PC-3 (cell line): Measurements from ENCODE around the gene DRAM2. TPM values are rescaled to one million over a fixed set of nuclear protein-coding genes. Genes with fewer than 3 reads are reported as not detected.
A peak's percentile ranks its signal among the peaks of the same experiment; 100 is the strongest.

Experiments used
- ATAC-seq: fragments of 200-7000 bp; cut with Tn5 transposase; 2 replicates; pipeline ENCODE4 v1.9.1; 2020; ENCODE audit warnings: mild to moderate bottlenecking, moderate library complexity
- BruUV-seq: library from RNA; stranded (reverse); fragments of 400-500 nt; replicated peaks from 2 replicates; lab custom pipeline; 2021; lab: Mats Ljungman, UMichigan
- CTCF ChIA-PET: fragments of 300-600 bp; sonication (Branson Sonifier 250); formaldehyde crosslinking; loops from one replicate; lab custom pipeline; 2022; ENCODE audit warnings: antibody characterized with exemption; lab: Charles Lee
- POLR2A ChIA-PET: fragments of 300-600 bp; sonication (Branson Sonifier 250); formaldehyde crosslinking; loops from one replicate; lab custom pipeline; 2022; ENCODE audit warnings: antibody characterized with exemption; ENCODE audit not compliant: unreplicated experiment; lab: Charles Lee
- DNase-seq: peaks from one replicate; pipeline ENCODE4 v3.0.0-alpha.2; 2015
- H2AFZ ChIP-seq: fragments of 300-600 bp; sonication (generic); 2 replicates; pipeline ENCODE4 v1.6.0; 2016; ENCODE audit warnings: antibody characterized with exemption, low read length
- H3F3A ChIP-seq: fragments of 300-600 bp; sonication (generic); one replicate; pipeline ENCODE4 v1.6.0; 2017; ENCODE audit warnings: antibody characterized with exemption, low read length, control low read depth, mild to moderate bottlenecking; ENCODE audit not compliant: unreplicated experiment
- H3K27ac ChIP-seq: fragments of 300-600 bp; sonication (generic); 2 replicates; pipeline ENCODE4 v1.5.1; 2016; ENCODE audit warnings: mild to moderate bottlenecking, low read length
- H3K27me3 ChIP-seq: fragments of 300-600 bp; sonication (generic); 2 replicates; pipeline ENCODE4 v1.6.1; 2016; ENCODE audit warnings: low read length, mixed read lengths
- H3K36me3 ChIP-seq: fragments of 300-600 bp; sonication (generic); 2 replicates; pipeline ENCODE4 v1.6.1; 2016; ENCODE audit warnings: low read depth, mixed run types, low read length, mixed read lengths
- H3K4me1 ChIP-seq: fragments of 300-600 bp; sonication (generic); 2 replicates; pipeline ENCODE4 v1.5.1; 2016; ENCODE audit warnings: low read length; ENCODE audit not compliant: insufficient read depth
- H3K4me2 ChIP-seq: fragments of 300-600 bp; sonication (generic); 2 replicates; pipeline ENCODE4 v1.6.0; 2016; ENCODE audit warnings: low read length
- H3K4me3 ChIP-seq: fragments of 300-600 bp; sonication (generic); 2 replicates; pipeline ENCODE4 v1.5.1; 2016; ENCODE audit warnings: mild to moderate bottlenecking, low read length, mixed read lengths
- H3K79me2 ChIP-seq: fragments of 300-600 bp; sonication (generic); 2 replicates; pipeline ENCODE4 v1.6.1; 2017; ENCODE audit warnings: low read length, mixed read lengths
- H3K9ac ChIP-seq: fragments of 300-600 bp; sonication (generic); 2 replicates; pipeline ENCODE4 v1.6.0; 2016; ENCODE audit warnings: mild to moderate bottlenecking, low read length
- H3K9me2 ChIP-seq: fragments of 300-600 bp; sonication (generic); replicated peaks from 2 replicates; pipeline ENCODE4 v1.6.1; 2016; ENCODE audit warnings: mixed run types, low read length, mixed read lengths
- H3K9me3 ChIP-seq: fragments of 300-600 bp; sonication (generic); 2 replicates; pipeline ENCODE4 v1.6.1; 2016; ENCODE audit warnings: low read length, mixed read lengths
- H4K20me1 ChIP-seq: fragments of 300-600 bp; sonication (generic); 2 replicates; pipeline ENCODE4 v1.6.1; 2016; ENCODE audit warnings: low read length, mixed read lengths
- CTCF ChIP-seq: fragments of 300-600 bp; sonication (generic); conservative IDR thresholded peaks from 2 replicates; pipeline ENCODE4 v1.5.1; 2017; ENCODE audit warnings: antibody characterized with exemption, low read depth, mild to moderate bottlenecking, low read length
- EZH2 ChIP-seq: fragments of 300-600 bp; sonication (generic); IDR thresholded peaks from one replicate; pipeline ENCODE4 v1.6.1; 2017; ENCODE audit warnings: antibody characterized with exemption, mild to moderate bottlenecking, low read length; ENCODE audit not compliant: unreplicated experiment
- EZH2phosphoT487 ChIP-seq: fragments of 300-600 bp; sonication (generic); IDR thresholded peaks from 2 replicates; pipeline ENCODE4 v1.6.1; 2018; ENCODE audit warnings: mild to moderate bottlenecking, antibody characterized with exemption, low read length, borderline replicate concordance
- intact Hi-C: fragments of 100-400 bp; cut with micrococcal nuclease; formaldehyde crosslinking; loops from 2 replicates; pipeline ENCODE4 v1.9.0; 2023
- total RNA-seq: library from RNA; depleted of rRNA; stranded (reverse); fragments of >200 nt; gene quantifications from 2 replicates; pipeline ENCODE4 v1.2.3, GENCODE V29; 2014

The DRAM2 gene
- total RNA-seq, 1 experiment from 2014 or later, result 30.0 TPM

- intact Hi-C loops, result no loop called here
- no peaks in the 10 kb centered on the region for H3K79me2 ChIP-seq
Observed at GRCh38 chr1:111104981-111105380, 34.9 kb downstream of the DRAM2 start.

GRCh38 chr1:111101854-111102642 lies 37.8 kb downstream of the DRAM2 start:
- Histone ChIP-seq H4K20me1 (no peaks in the 10 kb centered on the region), H3K4me1 (peaks cover 19% of the 10 kb centered on the region), H3K4me3 (no peak overlapping the region; the same call in 1 of the 2 replicates), H3F3A (no peaks in the 10 kb centered on the region), H3K9me3 (no peaks in the 10 kb centered on the region), H3K27ac (peak overlapping the region; percentile 89), H2AFZ (peak overlapping the region; percentile 72), H3K27me3 (no peaks in the 10 kb centered on the region), H3K36me3 (no peaks in the 10 kb centered on the region), H3K4me2 (peak overlapping the region; percentile 64), H3K9ac (peak overlapping the region; percentile 52; the same call in 1 of the 2 replicates), H3K79me2 (no peaks in the 10 kb centered on the region), H3K9me2 (no peaks in the 10 kb centered on the region)
- POLR2A ChIA-PET, result no interaction called here
- CTCF ChIA-PET, result no interaction called here
- no peak for TF ChIP-seq EZH2phosphoT487
- no peak for TF ChIP-seq CTCF
- TF ChIP-seq EZH2, result no peak
- BruUV-seq, result no TSS peak
- intact Hi-C loops, result no loop called here
- peak; percentile 15; the same call in 1 of the 2 replicates for ATAC-seq
- DNase-seq, result peak; percentile 70

More at GRCh38 chr1:111104981-111105380, 34.9 kb downstream of the DRAM2 start:
- DNase-seq, result no peak
- Histone ChIP-seq H3K4me1 (peaks cover 19% of the 10 kb centered on the region), H3K9ac (no peak overlapping the region), H3K4me2 (no peak overlapping the region), H3K4me3 (no peak overlapping the region), H2AFZ (no peak overlapping the region), H3K9me2 (no peaks in the 10 kb centered on the region), H3K27ac (no peak overlapping the region), H3K27me3 (no peaks in the 10 kb centered on the region), H3F3A (no peaks in the 10 kb centered on the region), H3K36me3 (no peaks in the 10 kb centered on the region), H4K20me1 (no peaks in the 10 kb centered on the region), H3K9me3 (no peaks in the 10 kb centered on the region)
- no TSS peak for BruUV-seq
- POLR2A ChIA-PET, result no interaction called here
- no peak for TF ChIP-seq EZH2
- no peak for TF ChIP-seq CTCF
- TF ChIP-seq EZH2phosphoT487, result no peak
- no peak for ATAC-seq
- CTCF ChIA-PET, result no interaction called here

GRCh38 chr1:111099289-111099688 lies 40.6 kb downstream of the DRAM2 start:
- H3K9me3 ChIP-seq, result no peaks in the 10 kb centered on the region
- no peak overlapping the region for H3K4me2 ChIP-seq
- ATAC-seq (no peak), DNase-seq (no peak)
- no peaks in the 10 kb centered on the region for H3F3A ChIP-seq
- no peaks in the 10 kb centered on the region for H3K79me2 ChIP-seq
- no peaks in the 10 kb centered on the region for H3K36me3 ChIP-seq
- no peak overlapping the region for H3K27ac ChIP-seq
- H2AFZ ChIP-seq, result no peak overlapping the region
- TF ChIP-seq CTCF, result no peak
- TF ChIP-seq EZH2, result no peak
- no peak for TF ChIP-seq EZH2phosphoT487
- no peak overlapping the region for H3K4me3 ChIP-seq
- intact Hi-C loops, result no loop called here
- no TSS peak for BruUV-seq
- H3K4me1 ChIP-seq, result peaks cover 19% of the 10 kb centered on the region
- ChIA-PET POLR2A (no interaction called here), CTCF (no interaction called here)
- no peaks in the 10 kb centered on the region for H4K20me1 ChIP-seq
- H3K9me2 ChIP-seq, result no peaks in the 10 kb centered on the region
- no peaks in the 10 kb centered on the region for H3K27me3 ChIP-seq
- no peak overlapping the region for H3K9ac ChIP-seq
